GM12892 (cell line): ENCODE data around the gene MAP1LC3B2.
A peak's percentile ranks its signal among the peaks of the same experiment; 100 is the strongest.

ENCODE experiments used
- DNase-seq: peaks from one replicate; pipeline ENCODE4 v3.0.0; 2011; ENCODE audit not compliant: insufficient read length
- FAIRE-seq: peaks from 2 replicates; lab custom pipeline; 2011; peaks lifted over from hg19 to GRCh38; lab: Jason Lieb, UNC
- POLR2A ChIP-seq: IDR thresholded peaks from 2 replicates; pipeline ENCODE4 v1.6.1; 2011; ENCODE audit warnings: low read depth, low read length, control low read depth
- POLR2AphosphoS5 ChIP-seq: IDR thresholded peaks from 2 replicates; pipeline ENCODE4 v1.6.1; 2011; ENCODE audit warnings: low read depth, low read length, control low read depth
- TAF1 ChIP-seq: IDR thresholded peaks from 2 replicates; pipeline ENCODE4 v1.6.1; 2011; ENCODE audit warnings: low read depth, mild to moderate bottlenecking, control low read depth, low read length, borderline replicate concordance

The MAP1LC3B2 gene

GRCh38 chr12:116539361-116539771 lies 19.8 kb upstream of the MAP1LC3B2 start:
- TF ChIP-seq POLR2A (no peak), TAF1 (no peak), POLR2AphosphoS5 (no peak)
- DNase-seq (no peak), FAIRE-seq (no peak)

- no peak for DNase-seq
- TF ChIP-seq POLR2A (no peak), TAF1 (no peak), POLR2AphosphoS5 (no peak)
- no peak for FAIRE-seq
Observed at GRCh38 chr12:116539905-116540482, 19.2 kb upstream of the MAP1LC3B2 start.

- DNase-seq (no peak), FAIRE-seq (no peak)
- TF ChIP-seq POLR2A (no peak), POLR2AphosphoS5 (no peak), TAF1 (no peak)
Observed at GRCh38 chr12:116540622-116541152, 18.5 kb upstream of the MAP1LC3B2 start.

- DNase-seq (no peak), FAIRE-seq (no peak)
- TF ChIP-seq POLR2AphosphoS5 (no peak), POLR2A (no peak), TAF1 (no peak)
Observed at GRCh38 chr12:116541547-116542344, 17.4 kb upstream of the MAP1LC3B2 start.

- FAIRE-seq: no peak
- no peak for DNase-seq
- TF ChIP-seq POLR2A: no peak
- no peak for TF ChIP-seq POLR2AphosphoS5
- TF ChIP-seq TAF1: no peak
Observed at GRCh38 chr12:116542345-116542956, 16.7 kb upstream of the MAP1LC3B2 start.

- TF ChIP-seq POLR2AphosphoS5 (no peak), TAF1 (no peak), POLR2A (no peak)
- DNase-seq (no peak), FAIRE-seq (no peak)
Observed at GRCh38 chr12:116544656-116545055, 14.5 kb upstream of the MAP1LC3B2 start.

- TF ChIP-seq POLR2A: no peak
- TF ChIP-seq TAF1: no peak
- no peak for TF ChIP-seq POLR2AphosphoS5
- FAIRE-seq (no peak), DNase-seq (no peak)
Observed at GRCh38 chr12:116545144-116545543, 14.0 kb upstream of the MAP1LC3B2 start.

GRCh38 chr12:116545936-116546335 lies 13.2 kb upstream of the MAP1LC3B2 start:
- no peak for TF ChIP-seq POLR2AphosphoS5
- no peak for TF ChIP-seq POLR2A
- no peak for TF ChIP-seq TAF1
- DNase-seq (no peak), FAIRE-seq (no peak)

- DNase-seq (no peak), FAIRE-seq (no peak)
- TF ChIP-seq POLR2AphosphoS5: peak; percentile 43; the same call in 1 of the 2 replicates
- TF ChIP-seq POLR2A: peak; percentile 55; the same call in 1 of the 2 replicates
- TF ChIP-seq TAF1: peak; percentile 19; the same call in 1 of the 2 replicates
Observed at GRCh38 chr12:116547955-116548501, 11.2 kb upstream of the MAP1LC3B2 start.

- DNase-seq (no peak), FAIRE-seq (no peak)
- TF ChIP-seq TAF1: no peak
- no peak for TF ChIP-seq POLR2AphosphoS5
- TF ChIP-seq POLR2A: no peak
Observed at GRCh38 chr12:116549993-116550392, 9.2 kb upstream of the MAP1LC3B2 start.

- no peak for TF ChIP-seq POLR2A
- TF ChIP-seq POLR2AphosphoS5: no peak
- TF ChIP-seq TAF1: no peak
- DNase-seq: no peak
Observed at GRCh38 chr12:116551151-116551550, 8.0 kb upstream of the MAP1LC3B2 start.

More at GRCh38 chr12:116551151-116551550, 8.0 kb upstream of the MAP1LC3B2 start:
- FAIRE-seq: no peak
